Activated CD4-positive, CD25-positive, alpha-beta regulatory T cell (primary cell): ENCODE data around the gene CWH43.
"Not testable (repeated sequence)": the region's sequence is repeated elsewhere in the genome, so short reads cannot be mapped to it uniquely, and the experiment has no call there.

ENCODE experiments used
- DNase-seq, 4 experiments: peaks; one replicate each; lab custom pipeline; 2025; lab: John Stamatoyannopoulos, UW

The CWH43 gene

DNA sequence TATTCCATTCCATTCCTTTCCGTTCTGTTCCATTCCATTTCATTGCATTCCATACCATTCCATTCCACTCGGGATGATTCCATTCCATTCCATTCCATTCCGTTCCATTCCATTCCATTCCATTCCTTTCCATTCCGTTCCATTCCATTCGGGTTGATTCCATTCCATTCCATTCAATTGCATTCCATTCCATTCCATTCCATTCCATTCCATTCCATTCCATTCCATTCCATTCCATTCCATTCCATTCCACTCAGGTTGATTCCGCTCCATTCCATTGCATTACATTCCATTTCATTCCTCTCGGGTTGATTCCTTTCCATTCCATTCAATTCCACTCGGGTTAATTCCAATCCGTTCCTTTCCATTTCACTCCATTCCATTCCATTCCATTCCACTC lies 111.0 kb downstream of the CWH43 start:
- not testable (repeated sequence) for DNase-seq

DNA sequence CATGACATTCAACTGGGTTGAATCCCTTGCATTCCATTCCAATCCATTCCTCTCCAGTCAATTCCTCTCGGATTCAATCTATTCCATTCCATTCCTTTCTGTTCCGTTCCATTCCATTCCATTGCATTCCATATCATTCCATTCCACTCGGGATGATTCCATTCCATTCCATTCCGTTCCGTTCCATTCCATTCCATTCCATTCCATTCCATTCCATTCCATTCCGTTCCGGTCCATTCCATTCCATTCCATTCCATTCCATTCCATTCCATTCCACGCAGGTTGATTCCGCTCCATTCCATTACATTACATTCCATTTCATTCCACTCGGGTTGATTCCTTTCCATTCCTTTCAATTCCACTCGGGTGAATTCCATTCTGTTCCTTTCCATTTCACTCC lies 111.4 kb downstream of the CWH43 start:
- not testable (repeated sequence) for DNase-seq

DNA sequence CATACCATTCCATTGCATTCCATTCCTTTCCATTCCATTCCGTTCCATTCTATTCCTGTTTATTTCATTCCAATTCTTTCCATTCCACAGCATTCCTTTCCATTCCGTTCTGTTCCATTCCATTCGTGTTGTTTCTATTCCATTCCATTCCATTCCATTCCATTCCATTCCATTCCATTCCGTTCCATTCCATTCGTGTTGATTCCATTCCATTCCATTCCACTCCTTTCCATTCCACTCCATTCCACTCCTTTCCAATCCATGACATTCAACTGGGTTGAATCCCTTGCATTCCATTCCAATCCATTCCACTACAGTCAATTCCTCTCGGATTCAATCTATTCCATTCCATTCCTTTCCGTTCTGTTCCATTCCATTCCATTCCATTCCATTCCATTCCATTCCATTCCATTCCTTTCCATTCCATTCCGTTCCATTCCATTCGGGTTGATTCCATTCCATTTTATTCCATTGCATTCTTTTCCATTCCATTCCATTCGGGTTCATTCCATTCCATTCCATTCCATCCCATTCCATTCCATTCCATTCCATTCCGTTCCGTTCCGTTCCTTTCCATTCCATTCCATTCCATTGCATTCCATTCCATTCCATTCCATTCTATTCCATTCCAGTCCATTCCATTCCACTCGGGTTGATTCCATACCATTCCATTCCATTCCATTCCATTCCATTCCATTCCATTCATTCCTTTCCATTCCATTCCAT lies 112.1 kb downstream of the CWH43 start:
- DNase-seq: not testable (repeated sequence)

GRCh38 chr4:49099831-49100444 lies 113.9 kb downstream of the CWH43 start:
- not testable (repeated sequence) for DNase-seq

- not testable (repeated sequence) for DNase-seq
These were observed 116.3 kb downstream of the CWH43 start for GRCh38 chr4:49102344-49102898.

- not testable (repeated sequence) for DNase-seq
These were observed 117.5 kb downstream of the CWH43 start for GRCh38 chr4:49103436-49104136.

DNA sequence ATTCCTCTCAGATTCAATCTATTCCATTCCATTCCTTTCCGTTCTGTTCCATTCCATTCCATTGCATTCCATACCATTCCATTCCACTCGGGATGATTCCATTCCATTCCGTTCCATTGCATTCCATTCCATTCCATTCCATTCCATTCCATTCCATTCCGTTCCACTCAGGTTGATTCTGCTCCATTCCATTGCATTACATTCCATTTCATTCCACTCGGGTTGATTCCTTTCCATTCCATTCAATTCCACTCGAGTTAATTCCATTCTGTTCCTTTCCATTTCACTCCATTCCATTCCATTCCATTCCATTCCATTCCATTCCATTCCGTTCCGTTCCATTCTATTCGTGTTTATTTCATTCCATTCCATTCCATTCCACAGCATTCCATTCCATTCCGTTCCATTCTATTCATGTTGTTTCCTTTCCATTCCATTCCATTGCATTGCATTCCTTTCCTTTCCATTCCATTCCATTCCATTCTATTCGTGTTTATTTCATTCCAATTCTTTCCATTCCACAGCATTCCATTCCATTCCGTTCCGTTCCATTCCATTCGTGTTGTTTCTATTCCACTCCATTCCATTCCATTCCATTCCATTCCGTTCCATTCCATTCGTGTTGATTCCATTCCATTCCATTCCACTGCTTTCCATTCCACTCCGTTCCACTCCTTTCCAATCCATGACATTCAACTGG lies 118.3 kb downstream of the CWH43 start:
- DNase-seq: not testable (repeated sequence)

DNA sequence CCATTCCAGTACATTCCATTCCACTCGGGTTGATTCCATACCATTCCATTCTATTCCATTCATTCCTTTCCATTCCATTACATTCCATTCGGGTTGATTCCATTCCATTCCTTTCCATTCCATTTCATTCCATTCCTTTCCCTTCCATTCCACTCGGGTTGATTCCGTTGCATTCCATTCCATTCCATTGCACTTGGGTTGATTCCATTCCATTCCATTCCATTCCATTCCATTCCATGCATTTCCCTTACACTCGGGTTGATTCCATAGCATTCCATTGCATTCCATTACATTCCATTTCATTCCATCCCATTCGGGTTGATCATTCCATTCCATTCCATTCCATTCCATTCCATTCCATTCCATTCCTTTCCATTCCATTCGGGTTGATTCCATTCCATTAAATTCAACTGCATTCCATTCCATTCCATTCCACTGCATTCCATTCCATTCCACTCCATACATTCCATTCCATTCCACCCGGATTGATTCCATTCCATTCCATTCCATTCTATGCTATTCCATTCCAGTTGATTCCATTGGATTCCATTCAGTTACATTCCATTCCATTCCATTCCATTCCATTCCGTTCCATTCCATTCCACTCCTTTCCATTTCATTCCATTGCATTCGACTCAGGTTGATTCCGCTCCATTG lies 119.3 kb downstream of the CWH43 start:
- DNase-seq: not testable (repeated sequence)

- not testable (repeated sequence) for DNase-seq
These were observed 121.2 kb downstream of the CWH43 start for GRCh38 chr4:49107262-49107661.

DNA sequence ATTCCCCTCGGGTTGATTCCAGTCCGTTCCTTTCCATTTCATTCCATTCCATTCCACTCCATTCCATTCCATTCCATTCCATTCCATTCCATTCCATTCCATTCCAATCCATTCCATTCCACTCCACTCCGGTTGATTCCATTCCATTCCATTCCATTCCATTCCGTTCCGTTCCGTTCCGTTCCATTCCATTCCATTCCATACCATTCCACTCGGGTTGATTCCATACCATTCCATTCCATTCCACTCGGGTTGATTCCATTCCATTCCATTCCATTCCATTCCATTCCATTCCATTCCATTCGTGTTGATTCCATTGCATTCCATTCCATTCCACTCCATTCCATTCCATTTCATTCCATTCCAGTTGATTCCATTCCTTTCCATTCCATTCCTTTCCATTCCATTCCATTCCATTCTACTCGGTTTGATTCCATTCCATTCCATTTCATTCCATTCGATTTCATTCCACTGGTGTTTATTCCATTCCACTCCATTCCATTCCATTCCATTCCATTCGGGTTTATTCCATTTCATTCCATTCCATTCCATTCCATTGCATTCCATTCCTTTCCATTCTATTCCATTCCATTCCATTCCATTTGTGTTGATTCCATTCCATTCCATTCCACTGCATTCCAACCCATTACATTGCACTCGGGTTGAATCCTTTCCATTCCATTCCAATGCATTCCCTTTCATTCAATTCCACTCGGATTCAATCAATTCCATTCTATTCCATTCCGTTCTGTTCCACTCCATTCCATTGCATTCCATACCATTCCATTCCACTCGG lies 122.3 kb downstream of the CWH43 start:
- DNase-seq: not testable (repeated sequence)

- DNase-seq: not testable (repeated sequence)
These were observed 123.6 kb downstream of the CWH43 start for GRCh38 chr4:49109567-49110166.

GRCh38 chr4:49110579-49110978 lies 124.5 kb downstream of the CWH43 start:
- DNase-seq: not testable (repeated sequence)
